AML-193 (cell line): ENCODE results near the gene CYP2A13.
"Not testable (repeated sequence)": the region's sequence is repeated elsewhere in the genome, so short reads cannot be mapped to it uniquely, and the experiment has no call there.

Experiments
- DNase-seq, 2 experiments: peaks; one replicate each; lab custom pipeline; 2025; lab: John Stamatoyannopoulos, UW

Gene CYP2A13, protein sequence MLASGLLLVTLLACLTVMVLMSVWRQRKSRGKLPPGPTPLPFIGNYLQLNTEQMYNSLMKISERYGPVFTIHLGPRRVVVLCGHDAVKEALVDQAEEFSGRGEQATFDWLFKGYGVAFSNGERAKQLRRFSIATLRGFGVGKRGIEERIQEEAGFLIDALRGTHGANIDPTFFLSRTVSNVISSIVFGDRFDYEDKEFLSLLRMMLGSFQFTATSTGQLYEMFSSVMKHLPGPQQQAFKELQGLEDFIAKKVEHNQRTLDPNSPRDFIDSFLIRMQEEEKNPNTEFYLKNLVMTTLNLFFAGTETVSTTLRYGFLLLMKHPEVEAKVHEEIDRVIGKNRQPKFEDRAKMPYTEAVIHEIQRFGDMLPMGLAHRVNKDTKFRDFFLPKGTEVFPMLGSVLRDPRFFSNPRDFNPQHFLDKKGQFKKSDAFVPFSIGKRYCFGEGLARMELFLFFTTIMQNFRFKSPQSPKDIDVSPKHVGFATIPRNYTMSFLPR

DNA sequence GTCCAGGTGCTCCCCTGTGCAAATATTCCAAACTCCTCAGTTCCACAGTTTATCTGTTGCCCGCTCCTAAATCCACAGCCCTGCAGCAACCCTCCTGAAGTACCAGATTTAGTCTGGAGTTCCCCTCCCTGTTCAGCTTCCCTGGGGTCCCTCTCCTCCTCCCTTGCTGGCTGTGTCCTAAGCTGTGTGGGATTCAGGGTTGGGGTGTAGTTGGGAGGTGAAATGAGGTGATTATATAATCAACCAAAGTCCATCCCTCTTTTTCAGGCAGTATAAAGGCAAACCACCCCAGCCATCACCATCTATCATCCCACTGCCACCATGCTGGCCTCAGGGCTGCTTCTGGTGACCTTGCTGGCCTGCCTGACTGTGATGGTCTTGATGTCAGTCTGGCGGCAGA, at the start of gene CYP2A13:
Gene CYP2A13 (plus strand): TSS at position 301 of the 400 bp plus-strand sequence. CDS start 21 bp downstream, at position 322.
- DNase-seq: no peak

DNA sequence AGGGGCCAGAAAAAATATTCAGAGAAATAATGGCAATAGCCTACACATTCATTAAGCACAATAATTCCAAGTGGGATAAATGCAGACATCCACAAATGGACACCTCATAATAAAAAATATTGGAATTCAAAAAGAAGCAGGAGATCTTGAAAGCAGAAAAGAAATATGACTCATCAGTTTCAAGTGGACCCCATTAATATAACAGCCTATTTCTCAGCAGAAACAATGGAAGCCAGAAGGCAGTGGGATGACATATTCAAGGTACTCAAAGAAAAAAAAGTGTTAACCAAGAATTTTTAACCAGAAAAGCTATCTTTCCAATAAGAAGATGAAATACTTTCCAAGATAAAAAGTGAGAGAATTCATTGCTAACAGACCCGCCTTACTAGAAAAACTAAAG, 48.4 kb upstream of the CYP2A13 start:
- no peak for DNase-seq

DNA sequence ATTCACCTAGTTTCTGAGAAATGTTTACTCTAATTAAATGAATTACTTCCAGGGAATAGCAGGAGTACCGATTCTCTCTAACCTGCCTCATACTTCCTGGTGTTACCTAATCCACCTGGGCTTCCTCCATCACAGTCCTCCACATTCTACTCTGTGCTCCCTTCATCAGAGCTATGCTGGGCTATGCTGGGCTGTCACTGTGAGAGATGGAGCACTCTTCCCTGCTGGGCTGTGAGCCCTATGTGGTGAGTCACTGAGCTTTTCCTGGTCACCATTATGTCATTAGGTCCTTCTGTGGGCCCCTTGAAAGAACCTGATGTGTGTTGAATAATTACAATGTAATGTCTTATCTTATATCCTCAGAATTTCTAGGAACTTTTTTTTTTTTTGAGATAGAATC, 43.2 kb upstream of the CYP2A13 start:
- DNase-seq: not testable (repeated sequence)

DNA sequence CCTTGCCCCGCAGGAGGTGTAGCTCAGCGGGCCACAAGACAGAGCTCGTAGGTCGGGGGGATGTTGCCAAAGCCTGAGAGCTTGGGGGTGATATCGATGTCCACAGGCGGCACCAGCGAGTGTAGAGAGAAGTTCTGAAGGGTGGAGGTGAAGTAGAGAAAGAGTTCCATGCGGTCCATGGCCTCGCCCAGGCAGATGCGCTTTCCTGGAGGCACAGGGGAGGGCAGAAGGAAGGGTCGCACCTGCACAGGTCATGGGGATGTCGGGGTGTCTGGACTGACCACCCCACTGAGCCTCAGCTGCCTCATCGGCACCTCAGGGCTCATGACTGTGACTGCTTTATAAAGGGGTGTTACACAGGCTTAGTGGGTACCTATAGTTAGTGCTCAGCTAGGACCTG, 37.8 kb upstream of the CYP2A13 start:
- DNase-seq: no peak

DNA sequence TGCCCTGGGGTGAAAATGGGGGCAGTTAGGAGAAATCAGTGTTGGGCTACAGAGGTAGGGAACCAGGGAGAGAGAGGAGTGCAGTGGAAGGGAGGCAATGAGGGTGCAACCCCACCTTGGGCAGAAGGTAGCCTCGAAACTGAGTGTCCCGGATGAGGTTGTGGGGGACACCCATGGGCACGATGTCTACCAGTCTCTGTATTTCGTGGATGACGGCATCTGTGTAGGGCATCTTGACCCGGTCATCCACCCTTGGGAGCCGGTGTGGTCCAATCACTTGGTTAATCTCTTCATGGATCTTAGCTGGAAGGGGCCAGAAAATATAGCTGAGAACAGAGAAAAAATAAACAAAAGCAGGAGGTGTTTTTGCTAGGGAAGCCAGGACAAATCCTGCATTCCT, 36.1 kb upstream of the CYP2A13 start:
- not testable (repeated sequence) for DNase-seq

DNA sequence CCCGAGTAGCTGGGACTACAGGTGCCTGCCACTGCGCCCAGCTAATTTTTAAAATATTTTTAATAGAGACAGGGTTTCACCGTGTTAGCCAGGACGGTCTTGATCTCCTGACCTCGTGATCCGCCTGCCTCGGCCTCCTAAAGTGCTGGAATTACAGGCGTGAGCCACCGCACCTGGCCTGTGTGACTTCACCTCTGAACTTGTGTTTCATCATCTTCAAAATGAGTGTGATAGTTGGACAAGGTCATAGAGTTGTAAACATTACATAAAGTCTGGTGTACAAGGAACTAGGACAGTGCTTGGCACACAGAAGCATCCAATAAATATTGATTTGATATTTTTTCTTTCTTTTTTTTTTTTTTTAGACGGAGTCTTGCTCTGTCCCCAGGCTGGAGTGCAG, 34.9 kb upstream of the CYP2A13 start:
- DNase-seq: not testable (repeated sequence)

DNA sequence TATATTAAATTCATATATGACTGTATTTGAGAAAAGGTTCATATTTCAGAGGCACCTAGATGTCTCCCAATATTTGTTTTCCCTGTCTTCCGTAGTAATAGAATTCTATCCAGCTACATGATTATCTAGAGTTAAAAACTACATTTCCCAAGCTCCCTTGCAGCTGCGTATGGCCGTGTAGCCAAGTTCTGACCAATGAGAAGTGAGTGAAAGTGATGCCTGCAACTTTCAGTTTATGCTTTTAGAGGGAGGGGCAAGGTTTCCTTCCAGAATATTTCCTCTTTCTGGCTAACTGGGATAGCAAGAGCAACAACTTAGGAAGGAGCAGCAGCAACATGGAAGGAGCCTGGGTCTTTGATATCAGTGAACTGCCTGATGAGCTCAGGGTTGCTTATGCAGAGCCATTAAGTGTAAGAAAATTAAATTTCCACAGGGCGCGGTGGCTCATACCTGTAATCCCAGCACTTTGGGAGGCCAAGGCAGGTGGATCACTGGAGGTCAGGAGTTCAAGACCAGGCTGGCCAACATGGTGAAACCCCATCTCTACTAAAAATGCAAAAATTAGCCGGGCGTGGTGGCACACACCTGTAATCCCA, 23.2 kb upstream of the CYP2A13 start:
- no peak for DNase-seq

DNA sequence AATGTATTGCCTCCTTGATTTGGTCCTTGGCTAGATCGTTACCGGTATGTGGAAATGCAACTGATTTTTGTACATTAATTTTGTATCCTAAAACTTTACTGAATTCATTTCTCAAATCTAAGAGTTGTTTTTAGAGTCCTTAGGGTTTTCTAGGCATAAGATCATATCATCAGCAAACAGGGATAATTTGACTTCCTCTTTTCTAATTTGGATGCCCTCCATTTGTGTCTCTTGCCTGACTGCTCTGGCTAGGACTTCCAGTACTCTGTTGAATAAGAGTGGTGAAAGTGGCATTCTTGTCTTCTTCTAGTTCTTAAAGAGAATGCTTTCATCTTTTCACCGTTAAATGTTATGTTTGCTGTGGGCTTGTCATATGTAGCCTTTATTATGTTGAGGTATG, 12.0 kb upstream of the CYP2A13 start:
- no peak for DNase-seq

DNA sequence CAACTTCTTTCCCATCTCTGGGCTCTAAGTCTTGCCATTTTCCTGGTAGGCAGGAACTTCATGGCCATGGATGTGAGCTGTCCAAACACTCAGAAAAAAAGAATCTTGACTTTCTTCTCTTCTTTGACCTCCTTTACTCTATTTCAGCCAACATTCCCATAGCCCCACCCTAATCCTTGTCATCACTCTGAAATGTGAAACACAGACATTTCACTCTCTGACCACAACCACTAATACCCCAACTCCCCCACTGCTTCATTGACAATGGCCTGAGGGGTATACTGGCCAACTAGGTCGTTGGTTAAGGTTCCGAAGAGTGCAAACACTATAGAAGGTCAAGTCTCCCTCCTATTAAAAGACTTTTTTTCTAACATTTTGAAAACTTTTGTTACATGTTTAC, 4.7 kb upstream of the CYP2A13 start:
- no peak for DNase-seq

DNA sequence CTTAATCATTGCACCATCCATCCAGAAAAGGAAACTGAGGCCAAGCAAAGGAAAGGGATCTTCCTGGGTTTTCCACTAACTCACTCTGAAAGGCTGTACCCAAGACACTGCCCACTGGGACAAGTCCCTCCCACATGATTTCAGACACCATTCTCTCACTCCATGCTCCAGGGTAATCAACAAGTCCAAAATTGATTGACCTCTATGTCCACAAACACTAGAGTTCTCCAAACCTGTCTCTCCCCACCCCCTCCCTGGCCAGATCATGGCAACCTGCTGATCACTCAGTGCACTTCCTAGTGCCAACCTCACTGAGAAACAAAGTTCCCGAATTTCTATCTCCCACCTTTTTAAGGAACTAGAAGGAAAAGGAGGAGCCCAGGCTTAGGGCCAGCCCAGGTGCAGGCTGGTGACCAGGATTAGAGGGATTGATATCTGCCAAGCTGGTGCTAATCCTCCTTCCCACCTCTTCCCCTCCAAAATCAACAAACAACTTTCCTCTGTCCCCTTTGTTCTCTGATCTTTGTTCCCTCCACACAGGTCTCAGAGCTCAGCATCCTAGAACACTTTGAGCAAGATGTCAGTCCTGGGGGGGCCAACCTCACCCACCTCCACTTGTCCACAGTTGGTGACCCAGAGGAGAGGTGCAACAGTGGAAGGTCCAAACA, 2.4 kb upstream of the CYP2A13 start:
- no peak for DNase-seq

DNA sequence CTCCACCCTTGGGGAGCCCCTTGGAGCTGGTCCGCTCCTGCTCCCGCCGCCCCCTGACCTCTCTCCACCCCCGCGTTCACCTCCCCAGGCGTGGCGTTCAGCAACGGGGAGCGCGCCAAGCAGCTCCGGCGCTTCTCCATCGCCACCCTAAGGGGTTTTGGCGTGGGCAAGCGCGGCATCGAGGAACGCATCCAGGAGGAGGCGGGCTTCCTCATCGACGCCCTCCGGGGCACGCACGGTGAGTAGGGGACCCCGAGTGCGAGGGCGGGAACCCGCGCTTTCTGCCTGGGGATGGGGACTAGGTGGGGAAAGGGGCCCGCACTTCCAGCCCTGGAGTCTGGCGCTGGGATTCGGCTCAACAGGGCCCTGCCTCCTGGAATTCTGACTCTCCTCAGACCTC, 1.7 kb downstream of the CYP2A13 start:
- DNase-seq: no peak

DNA sequence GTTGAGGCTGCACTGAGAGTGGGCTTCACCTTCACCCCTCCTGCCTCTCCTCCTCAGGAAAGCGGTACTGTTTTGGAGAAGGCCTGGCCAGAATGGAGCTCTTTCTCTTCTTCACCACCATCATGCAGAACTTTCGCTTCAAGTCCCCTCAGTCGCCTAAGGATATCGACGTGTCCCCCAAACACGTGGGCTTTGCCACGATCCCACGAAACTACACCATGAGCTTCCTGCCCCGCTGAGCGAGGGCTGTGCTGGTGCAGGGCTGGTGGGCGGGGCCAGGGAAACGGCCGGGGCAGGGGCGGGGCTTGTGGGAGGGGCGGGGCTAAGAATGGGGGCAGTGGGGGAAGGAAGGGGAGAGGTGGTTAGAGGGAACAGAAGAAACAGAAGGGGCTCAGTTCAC, 7.5 kb downstream of the CYP2A13 start:
- DNase-seq: no peak

DNA sequence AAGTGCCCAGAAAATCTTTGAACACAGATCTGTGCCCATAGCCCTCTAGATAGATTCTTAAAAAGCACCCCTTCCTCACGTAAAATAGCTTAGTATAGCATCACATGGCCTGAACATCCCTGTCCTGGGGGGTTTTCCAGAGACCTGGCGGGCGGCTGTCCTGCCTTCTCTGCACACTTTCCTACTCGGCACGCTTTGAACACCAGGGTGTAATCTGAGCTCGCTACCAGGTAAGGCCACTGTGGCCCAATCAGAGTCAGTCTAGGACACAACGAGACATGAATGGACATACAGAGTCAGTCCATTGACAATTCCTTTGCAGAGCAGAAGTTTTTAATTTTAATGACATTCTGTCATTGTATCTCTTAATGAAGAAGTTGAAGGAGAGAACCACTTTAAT, 8.1 kb downstream of the CYP2A13 start:
- DNase-seq: no peak

DNA sequence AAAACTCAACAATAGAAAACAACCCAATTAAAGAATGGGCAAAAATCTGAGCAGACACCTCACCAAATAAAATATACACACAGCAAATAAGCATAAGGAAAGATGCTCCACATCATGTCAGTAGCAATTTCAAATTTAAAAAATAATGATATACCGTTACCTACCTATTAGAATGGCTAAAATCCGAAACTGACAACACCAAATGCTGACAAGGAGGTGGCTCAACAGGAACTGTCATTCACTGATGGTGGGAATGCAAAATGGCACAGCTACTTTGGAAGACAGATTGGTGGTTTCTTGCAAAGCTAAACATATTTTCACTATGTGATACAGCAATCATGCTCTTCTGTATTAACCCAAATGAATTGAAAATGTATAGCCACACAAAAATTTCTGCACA, 9.1 kb downstream of the CYP2A13 start:
- DNase-seq: no peak

DNA sequence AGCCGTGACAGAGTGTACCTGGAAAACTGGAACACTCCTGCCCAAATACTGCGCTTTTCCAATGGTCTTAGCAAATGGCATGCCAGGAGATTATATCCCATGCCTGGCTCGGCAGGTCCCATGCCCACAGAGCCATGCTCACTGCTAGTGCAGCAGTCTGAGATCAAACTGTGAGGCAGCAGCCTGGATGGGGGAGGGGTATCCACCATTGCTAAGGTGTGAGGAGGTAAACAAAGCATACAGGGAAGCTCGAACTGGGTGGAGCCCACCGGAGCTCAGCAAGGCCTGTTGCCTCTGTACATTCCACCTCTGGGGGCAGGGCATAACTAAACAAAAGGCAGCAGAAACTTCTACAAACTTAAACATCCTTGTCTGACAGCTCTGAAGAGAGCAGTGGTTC, 10.5 kb downstream of the CYP2A13 start:
- no peak for DNase-seq

DNA sequence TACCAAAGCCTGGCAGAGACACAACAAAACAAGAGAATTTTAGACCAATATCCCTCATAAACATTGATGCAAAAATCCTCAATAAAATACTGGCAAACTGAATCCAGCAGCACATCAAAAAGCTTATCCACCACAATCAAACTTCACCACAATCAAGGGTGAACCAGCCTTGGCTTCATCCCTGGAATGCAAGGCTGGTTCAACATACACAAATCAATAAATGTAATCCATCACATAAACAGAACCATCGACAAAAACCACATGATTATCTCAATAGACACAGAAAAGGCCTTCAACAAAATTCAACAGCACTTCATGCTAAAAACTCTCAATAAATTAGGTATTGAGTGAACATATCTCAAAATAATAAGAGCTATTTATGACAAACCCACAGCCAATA, 14.0 kb downstream of the CYP2A13 start:
- DNase-seq: not testable (repeated sequence)

DNA sequence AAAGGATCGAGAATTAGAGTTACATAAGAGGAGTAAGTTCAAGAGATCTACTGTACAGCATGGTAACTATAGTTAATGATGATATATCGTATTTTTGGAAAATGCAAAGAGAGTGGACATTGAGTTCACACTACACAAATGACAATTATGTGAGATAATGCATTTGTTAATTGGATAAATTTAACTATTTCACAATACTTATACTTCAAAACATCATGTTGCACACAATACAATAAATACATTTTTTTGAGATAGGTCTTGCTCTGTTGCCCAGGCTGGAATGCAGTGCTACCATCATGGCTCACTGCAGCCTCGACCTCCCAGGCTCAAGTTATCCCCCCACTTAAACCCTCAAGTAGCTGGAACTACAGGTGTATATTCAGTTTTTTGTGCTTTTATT, 17.9 kb downstream of the CYP2A13 start:
- no peak for DNase-seq

DNA sequence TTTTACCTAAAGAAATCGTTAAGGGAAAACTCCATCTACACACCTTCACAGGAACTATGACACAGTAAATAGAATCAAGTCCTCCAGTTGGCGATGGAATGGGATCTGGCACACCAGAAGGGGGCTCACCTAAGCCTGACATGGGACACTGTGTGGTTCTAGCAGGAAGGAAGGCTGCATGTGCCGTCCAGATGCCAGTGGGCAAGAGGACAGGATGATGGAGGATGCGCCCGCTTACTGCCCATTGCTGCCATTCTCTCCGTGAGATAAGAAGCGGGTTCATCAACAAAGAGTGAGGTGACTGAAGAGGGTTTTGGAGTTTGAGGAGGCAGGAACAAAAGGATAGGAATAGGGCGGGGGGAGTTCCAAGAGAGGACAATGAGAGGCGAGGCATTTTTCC, 23.0 kb downstream of the CYP2A13 start:
- DNase-seq: no peak

DNA sequence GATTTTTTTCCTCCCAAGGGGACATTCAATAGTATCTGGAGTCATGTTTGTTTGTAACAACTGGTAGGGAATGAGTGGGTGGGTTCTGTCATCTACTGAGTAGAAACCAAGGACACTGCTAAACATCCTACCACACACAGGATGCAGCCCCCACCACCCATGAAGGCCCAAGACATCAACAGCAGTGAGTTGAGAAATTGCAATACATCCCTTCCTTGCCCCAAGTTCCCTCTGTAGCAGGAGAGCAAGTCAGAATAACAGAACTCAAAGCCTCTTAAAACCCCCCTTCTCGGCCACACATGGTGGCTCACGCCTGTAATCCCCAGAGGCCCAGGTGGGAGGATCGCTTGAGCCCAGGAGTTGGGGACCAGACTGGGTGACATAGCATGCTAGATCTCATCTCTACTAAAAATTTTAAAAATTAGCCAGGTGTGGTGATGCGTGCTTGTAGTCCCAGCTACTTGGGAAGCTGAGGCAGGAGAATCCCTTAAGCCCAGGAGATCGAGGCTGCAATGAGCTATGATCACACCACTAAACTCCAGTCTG, 23.6 kb downstream of the CYP2A13 start:
- DNase-seq: no peak

DNA sequence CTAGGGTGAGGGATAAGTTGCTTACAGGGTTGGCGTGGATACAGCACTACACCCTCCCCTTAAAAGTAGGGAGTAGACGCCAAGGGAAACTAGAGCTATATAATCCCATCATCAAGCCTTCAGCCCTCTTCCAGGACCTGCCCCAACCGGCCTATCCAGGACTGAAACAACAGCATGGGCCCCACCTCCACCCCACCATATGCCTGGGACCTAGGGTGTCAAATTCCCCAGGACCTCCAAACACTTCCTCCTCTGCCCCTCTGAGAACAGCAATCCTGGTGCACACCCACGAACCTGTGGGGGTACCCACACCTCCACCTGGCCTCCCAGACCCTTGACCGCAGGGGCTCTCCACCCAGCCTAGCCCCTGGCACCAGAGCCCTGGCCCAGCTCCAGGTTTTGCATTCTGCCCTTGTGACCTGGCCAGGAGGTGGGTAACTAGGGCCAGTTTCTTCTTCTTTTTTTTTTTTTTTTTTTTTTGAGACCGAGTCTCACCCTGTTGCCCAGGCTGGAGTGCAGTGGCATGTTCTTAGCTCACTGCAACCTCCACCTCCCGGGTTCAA, 24.6 kb downstream of the CYP2A13 start:
- DNase-seq: no peak

DNA sequence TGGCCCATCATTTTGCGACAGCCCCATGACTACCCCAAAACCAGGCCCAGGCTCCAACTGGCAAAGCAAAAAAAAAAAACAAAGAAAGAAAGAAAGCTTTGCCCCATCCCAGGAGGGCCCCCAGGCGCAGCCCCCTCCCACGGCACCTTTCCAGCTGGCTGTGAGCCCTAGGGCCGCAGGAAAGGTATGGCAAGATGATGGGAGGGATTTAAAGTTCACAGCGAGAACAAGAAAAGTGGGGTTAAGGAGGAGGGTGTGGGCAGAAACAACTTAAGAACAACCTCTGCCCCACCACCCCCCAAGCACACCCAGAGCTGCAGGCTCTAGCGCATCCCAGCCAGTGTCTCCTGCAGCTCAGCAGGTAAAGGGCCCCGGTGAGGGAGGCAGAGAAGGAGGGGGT, 25.9 kb downstream of the CYP2A13 start, which contains the start of gene CYP2F1:
Gene CYP2F1 (plus strand): TSS at position 301 of the 400 bp plus-strand sequence. CDS start 1,757 bp downstream, outside the sequence.
- DNase-seq: no peak

DNA sequence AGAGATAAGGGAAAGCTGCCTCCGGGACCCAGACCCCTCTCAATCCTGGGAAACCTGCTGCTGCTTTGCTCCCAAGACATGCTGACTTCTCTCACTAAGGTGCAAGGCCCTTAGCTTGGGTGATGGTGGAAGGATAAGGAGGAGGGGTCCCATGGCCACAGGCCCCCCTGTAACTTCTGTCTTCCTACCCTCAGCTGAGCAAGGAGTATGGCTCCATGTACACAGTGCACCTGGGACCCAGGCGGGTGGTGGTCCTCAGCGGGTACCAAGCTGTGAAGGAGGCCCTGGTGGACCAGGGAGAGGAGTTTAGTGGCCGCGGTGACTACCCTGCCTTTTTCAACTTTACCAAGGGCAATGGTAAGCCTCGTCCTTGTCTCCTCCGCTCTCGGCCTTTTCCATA, 28.0 kb downstream of the CYP2A13 start:
- no peak for DNase-seq
